GM23338 (cell line): ENCODE measurements around the gene ZNF12. TPM values are rescaled to one million over a fixed set of nuclear protein-coding genes. Genes with fewer than 3 reads are reported as not detected.

Source experiments
- ATAC-seq: fragments of 200-7000 bp; cut with Tn5 transposase; 3 replicates; pipeline ENCODE4 v1.9.1; 2020
- DNase-seq: peaks from one replicate; pipeline ENCODE4 v3.0.0-alpha.2; 2015; ENCODE audit warnings: low spot score
- H2AFZ ChIP-seq: fragments of 200-600 bp; sonication (generic); 2 replicates; pipeline ENCODE4 v1.8.0; 2016; ENCODE audit warnings: antibody characterized with exemption, mild to moderate bottlenecking, moderate library complexity
- H3F3A ChIP-seq: fragments of 200-600 bp; sonication (generic); replicated peaks from 2 replicates; pipeline ENCODE4 v1.8.0; 2017; ENCODE audit warnings: antibody characterized with exemption, mixed run types, low read depth
- H3K27ac ChIP-seq: fragments of 200-600 bp; sonication (generic); 2 replicates; pipeline ENCODE4 v1.6.1; 2016; ENCODE audit warnings: low read depth
- H3K27me3 ChIP-seq: fragments of 200-600 bp; sonication (generic); 2 replicates; pipeline ENCODE4 v1.8.0; 2016; ENCODE audit warnings: mild to moderate bottlenecking, mixed run types, moderate library complexity; ENCODE audit not compliant: insufficient read depth
- H3K36me3 ChIP-seq: fragments of 200-600 bp; sonication (generic); 2 replicates; pipeline ENCODE4 v1.8.0; 2016; ENCODE audit warnings: mild to moderate bottlenecking; ENCODE audit not compliant: insufficient read depth
- H3K4me1 ChIP-seq: fragments of 200-600 bp; sonication (generic); 2 replicates; pipeline ENCODE4 v1.8.0; 2016; ENCODE audit warnings: mild to moderate bottlenecking, moderate library complexity; ENCODE audit not compliant: insufficient read depth
- H3K4me2 ChIP-seq: fragments of 200-600 bp; sonication (generic); 2 replicates; pipeline ENCODE4 v1.7.1; 2017; ENCODE audit warnings: mixed run types
- H3K4me3 ChIP-seq: fragments of 200-600 bp; sonication (generic); 2 replicates; pipeline ENCODE4 v1.6.1; 2016; ENCODE audit warnings: mixed run types
- H3K79me2 ChIP-seq: fragments of 200-600 bp; sonication (generic); replicated peaks from 2 replicates; pipeline ENCODE4 v1.8.0; 2017; ENCODE audit warnings: mild to moderate bottlenecking; ENCODE audit not compliant: insufficient read depth
- H3K9me2 ChIP-seq: fragments of 200-600 bp; sonication (generic); 2 replicates; pipeline ENCODE4 v1.8.0; 2017; ENCODE audit not compliant: insufficient read depth
- H4K20me1 ChIP-seq: fragments of 200-600 bp; sonication (generic); replicated peaks from 2 replicates; pipeline ENCODE4 v1.8.0; 2017; ENCODE audit warnings: mild to moderate bottlenecking; ENCODE audit not compliant: insufficient read depth
- H3K27ac Mint-ChIP-seq: 2 replicates; pipeline ENCODE4 v1.8.0; 2020; ENCODE audit warnings: inconsistent platforms, mild to moderate bottlenecking, moderate library complexity, mixed read lengths
- H3K27me3 Mint-ChIP-seq: 3 replicates; pipeline ENCODE4 v1.8.0; 2022; ENCODE audit warnings: low read depth, mild to moderate bottlenecking, moderate library complexity, mixed read lengths, inconsistent platforms; ENCODE audit not compliant: insufficient read depth, poor library complexity
- H3K36me3 Mint-ChIP-seq: 3 replicates; pipeline ENCODE4 v1.8.0; 2021; ENCODE audit warnings: low read depth, mild to moderate bottlenecking, inconsistent platforms, moderate library complexity, mixed read lengths
- H3K4me1 Mint-ChIP-seq: 3 replicates; pipeline ENCODE4 v1.8.0; 2020; ENCODE audit warnings: mild to moderate bottlenecking, inconsistent platforms, mixed read lengths
- H3K4me3 Mint-ChIP-seq: 3 replicates; pipeline ENCODE4 v1.8.0; 2021; ENCODE audit warnings: moderate library complexity, mild to moderate bottlenecking, inconsistent platforms, mixed read lengths
- H3K9me3 Mint-ChIP-seq: 3 replicates; pipeline ENCODE4 v1.8.0; 2020; ENCODE audit warnings: moderate library complexity, mild to moderate bottlenecking, inconsistent platforms, mixed read lengths
- CREB1 ChIP-seq: fragments of 250-450 bp; sonication (Bioruptor Pico); IDR thresholded peaks from 2 replicates; pipeline ENCODE4 v1.5.0; 2020; ENCODE audit warnings: low read depth, mild to moderate bottlenecking, moderate library complexity
- EZH2 ChIP-seq: fragments of 200-600 bp; sonication (generic); IDR thresholded peaks from one replicate; pipeline ENCODE4 v1.8.0; 2017; ENCODE audit warnings: antibody characterized with exemption, mild to moderate bottlenecking, low read depth; ENCODE audit not compliant: unreplicated experiment
- EZH2phosphoT487 ChIP-seq: fragments of 200-600 bp; sonication (generic); IDR thresholded peaks from one replicate; pipeline ENCODE4 v1.8.1; 2018; ENCODE audit warnings: antibody characterized with exemption; ENCODE audit not compliant: unreplicated experiment
- JUNB ChIP-seq: IDR thresholded peaks from one replicate; pipeline ENCODE4 v1.6.1; 2016; ENCODE audit warnings: antibody characterized with exemption; ENCODE audit not compliant: unreplicated experiment
- NANOG ChIP-seq: IDR thresholded peaks from 2 replicates; pipeline ENCODE4 v1.6.1; 2016; ENCODE audit warnings: antibody characterized with exemption, borderline replicate concordance
- POLR2AphosphoS5 ChIP-seq: IDR thresholded peaks from 2 replicates; pipeline ENCODE4 v1.6.1; 2016; ENCODE audit warnings: antibody characterized with exemption, low read depth
- STAT1 ChIP-seq: IDR thresholded peaks from one replicate; pipeline ENCODE4 v1.6.1; 2016; ENCODE audit warnings: antibody characterized with exemption; ENCODE audit not compliant: unreplicated experiment
- ZNF114 ChIP-seq: fragments of 250-450 bp; sonication (Bioruptor Pico); IDR thresholded peaks from 2 replicates; pipeline ENCODE4 v1.5.0; 2020; ENCODE audit warnings: mild to moderate bottlenecking, moderate library complexity
- ZNF331 ChIP-seq: fragments of 250-450 bp; sonication (Bioruptor Pico); IDR thresholded peaks from 2 replicates; pipeline ENCODE4 v1.5.0; 2020; ENCODE audit warnings: low read depth, mild to moderate bottlenecking, moderate library complexity
- polyA plus RNA-seq: library from polyadenylated mRNA; unstranded; fragments of >200 nt; fragmentation: Nextera tagmentation; extraction: Ambion mirVana; gene quantifications from 2 replicates; pipeline ENCODE4 v1.2.1, GENCODE V29; 2016
- total RNA-seq: library from RNA; depleted of rRNA; stranded (reverse); fragments of >200 nt; shearing (Covaris generic); gene quantifications from 2 replicates; pipeline ENCODE4 v1.2.3, GENCODE V29; 2014
- TF ChIP-seq, protein P1 (sequence below), 2 experiments: fragments of 200-600 bp in 1 of 2; sonication (generic) in 1 of 2; conservative IDR thresholded peaks; 2 replicates each; pipeline versions ENCODE4 v1.5.1 to v1.6.1; 2016 to 2017; ENCODE audit warnings: antibody characterized with exemption in 2 of 2, low read depth in 2 of 2, mild to moderate bottlenecking in 2 of 2, moderate library complexity in 1 of 2
- TF ChIP-seq, protein P2 (sequence below): fragments of 250-450 bp; sonication (Bioruptor Pico); IDR thresholded peaks from 2 replicates; pipeline ENCODE4 v1.5.0; 2020; ENCODE audit warnings: mild to moderate bottlenecking, moderate library complexity
- TF ChIP-seq, protein P3 (sequence below): IDR thresholded peaks from 2 replicates; pipeline ENCODE4 v1.6.1; 2016; ENCODE audit warnings: antibody characterized with exemption
- TF ChIP-seq, protein P4 (sequence below): IDR thresholded peaks from one replicate; pipeline ENCODE4 v1.6.1; 2018; ENCODE audit warnings: antibody characterized with exemption; ENCODE audit not compliant: unreplicated experiment

The ZNF12 gene
- total and polyA plus RNA-seq, 2 experiments from 2014 or later, result 9.6 to 17.8 TPM

DNA sequence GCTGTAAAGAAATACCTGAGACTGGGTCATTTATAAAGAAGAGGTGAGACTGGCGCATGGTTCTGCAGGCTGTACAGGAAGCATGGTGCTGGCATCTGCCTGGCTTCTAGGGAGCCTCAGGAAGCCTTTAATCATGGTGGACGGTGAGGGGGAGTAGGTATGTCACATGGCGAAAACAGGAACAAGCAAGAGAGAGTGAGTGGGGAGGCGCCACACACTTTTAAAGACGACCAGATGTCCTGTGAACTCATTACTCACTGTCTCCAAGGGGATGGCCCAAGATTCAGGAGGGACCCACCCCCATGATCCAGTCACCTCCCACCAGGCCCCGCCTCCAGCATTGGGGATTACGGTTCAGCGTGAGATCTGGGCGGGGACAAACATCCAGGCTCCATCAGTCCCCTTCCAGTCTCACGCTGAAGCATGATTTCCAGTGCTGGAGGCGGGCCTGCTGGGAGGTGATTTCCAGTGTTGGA, 66.5 kb downstream of the ZNF12 start:
- H3K79me2 ChIP-seq, result no peaks in the 10 kb centered on the region
- Mint-ChIP-seq H3K4me1 (peaks cover 18% of the 10 kb centered on the region; the same call in 2 of the 3 replicates), H3K4me3 (peak overlapping the region; percentile 7; the same call in 1 of the 3 replicates), H3K27me3 (peaks cover 27% of the 10 kb centered on the region), H3K36me3 (peaks cover 9% of the 10 kb centered on the region), H3K27ac (peak overlapping the region; percentile 70), H3K9me3 (no peaks in the 10 kb centered on the region)
- no peaks in the 10 kb centered on the region for H3F3A ChIP-seq
- no peak overlapping the region for H3K4me3 ChIP-seq
- H3K4me2 ChIP-seq, result no peak overlapping the region
- TF ChIP-seq, protein P1, sequence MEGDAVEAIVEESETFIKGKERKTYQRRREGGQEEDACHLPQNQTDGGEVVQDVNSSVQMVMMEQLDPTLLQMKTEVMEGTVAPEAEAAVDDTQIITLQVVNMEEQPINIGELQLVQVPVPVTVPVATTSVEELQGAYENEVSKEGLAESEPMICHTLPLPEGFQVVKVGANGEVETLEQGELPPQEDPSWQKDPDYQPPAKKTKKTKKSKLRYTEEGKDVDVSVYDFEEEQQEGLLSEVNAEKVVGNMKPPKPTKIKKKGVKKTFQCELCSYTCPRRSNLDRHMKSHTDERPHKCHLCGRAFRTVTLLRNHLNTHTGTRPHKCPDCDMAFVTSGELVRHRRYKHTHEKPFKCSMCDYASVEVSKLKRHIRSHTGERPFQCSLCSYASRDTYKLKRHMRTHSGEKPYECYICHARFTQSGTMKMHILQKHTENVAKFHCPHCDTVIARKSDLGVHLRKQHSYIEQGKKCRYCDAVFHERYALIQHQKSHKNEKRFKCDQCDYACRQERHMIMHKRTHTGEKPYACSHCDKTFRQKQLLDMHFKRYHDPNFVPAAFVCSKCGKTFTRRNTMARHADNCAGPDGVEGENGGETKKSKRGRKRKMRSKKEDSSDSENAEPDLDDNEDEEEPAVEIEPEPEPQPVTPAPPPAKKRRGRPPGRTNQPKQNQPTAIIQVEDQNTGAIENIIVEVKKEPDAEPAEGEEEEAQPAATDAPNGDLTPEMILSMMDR (conservative IDR thresholded peaks at IDR 0.05; ENCODE audit: low read depth in 2 of 2), result no peak
- TF ChIP-seq JUNB (no peak), STAT1 (no peak), CREB1 (CRISPR knock-in tag) (no peak), NANOG (no peak), EZH2 (no peak), EZH2phosphoT487 (no peak), ZNF331 (CRISPR knock-in tag) (no peak), ZNF114 (no peak), POLR2AphosphoS5 (no peak)
- TF ChIP-seq, protein P2, sequence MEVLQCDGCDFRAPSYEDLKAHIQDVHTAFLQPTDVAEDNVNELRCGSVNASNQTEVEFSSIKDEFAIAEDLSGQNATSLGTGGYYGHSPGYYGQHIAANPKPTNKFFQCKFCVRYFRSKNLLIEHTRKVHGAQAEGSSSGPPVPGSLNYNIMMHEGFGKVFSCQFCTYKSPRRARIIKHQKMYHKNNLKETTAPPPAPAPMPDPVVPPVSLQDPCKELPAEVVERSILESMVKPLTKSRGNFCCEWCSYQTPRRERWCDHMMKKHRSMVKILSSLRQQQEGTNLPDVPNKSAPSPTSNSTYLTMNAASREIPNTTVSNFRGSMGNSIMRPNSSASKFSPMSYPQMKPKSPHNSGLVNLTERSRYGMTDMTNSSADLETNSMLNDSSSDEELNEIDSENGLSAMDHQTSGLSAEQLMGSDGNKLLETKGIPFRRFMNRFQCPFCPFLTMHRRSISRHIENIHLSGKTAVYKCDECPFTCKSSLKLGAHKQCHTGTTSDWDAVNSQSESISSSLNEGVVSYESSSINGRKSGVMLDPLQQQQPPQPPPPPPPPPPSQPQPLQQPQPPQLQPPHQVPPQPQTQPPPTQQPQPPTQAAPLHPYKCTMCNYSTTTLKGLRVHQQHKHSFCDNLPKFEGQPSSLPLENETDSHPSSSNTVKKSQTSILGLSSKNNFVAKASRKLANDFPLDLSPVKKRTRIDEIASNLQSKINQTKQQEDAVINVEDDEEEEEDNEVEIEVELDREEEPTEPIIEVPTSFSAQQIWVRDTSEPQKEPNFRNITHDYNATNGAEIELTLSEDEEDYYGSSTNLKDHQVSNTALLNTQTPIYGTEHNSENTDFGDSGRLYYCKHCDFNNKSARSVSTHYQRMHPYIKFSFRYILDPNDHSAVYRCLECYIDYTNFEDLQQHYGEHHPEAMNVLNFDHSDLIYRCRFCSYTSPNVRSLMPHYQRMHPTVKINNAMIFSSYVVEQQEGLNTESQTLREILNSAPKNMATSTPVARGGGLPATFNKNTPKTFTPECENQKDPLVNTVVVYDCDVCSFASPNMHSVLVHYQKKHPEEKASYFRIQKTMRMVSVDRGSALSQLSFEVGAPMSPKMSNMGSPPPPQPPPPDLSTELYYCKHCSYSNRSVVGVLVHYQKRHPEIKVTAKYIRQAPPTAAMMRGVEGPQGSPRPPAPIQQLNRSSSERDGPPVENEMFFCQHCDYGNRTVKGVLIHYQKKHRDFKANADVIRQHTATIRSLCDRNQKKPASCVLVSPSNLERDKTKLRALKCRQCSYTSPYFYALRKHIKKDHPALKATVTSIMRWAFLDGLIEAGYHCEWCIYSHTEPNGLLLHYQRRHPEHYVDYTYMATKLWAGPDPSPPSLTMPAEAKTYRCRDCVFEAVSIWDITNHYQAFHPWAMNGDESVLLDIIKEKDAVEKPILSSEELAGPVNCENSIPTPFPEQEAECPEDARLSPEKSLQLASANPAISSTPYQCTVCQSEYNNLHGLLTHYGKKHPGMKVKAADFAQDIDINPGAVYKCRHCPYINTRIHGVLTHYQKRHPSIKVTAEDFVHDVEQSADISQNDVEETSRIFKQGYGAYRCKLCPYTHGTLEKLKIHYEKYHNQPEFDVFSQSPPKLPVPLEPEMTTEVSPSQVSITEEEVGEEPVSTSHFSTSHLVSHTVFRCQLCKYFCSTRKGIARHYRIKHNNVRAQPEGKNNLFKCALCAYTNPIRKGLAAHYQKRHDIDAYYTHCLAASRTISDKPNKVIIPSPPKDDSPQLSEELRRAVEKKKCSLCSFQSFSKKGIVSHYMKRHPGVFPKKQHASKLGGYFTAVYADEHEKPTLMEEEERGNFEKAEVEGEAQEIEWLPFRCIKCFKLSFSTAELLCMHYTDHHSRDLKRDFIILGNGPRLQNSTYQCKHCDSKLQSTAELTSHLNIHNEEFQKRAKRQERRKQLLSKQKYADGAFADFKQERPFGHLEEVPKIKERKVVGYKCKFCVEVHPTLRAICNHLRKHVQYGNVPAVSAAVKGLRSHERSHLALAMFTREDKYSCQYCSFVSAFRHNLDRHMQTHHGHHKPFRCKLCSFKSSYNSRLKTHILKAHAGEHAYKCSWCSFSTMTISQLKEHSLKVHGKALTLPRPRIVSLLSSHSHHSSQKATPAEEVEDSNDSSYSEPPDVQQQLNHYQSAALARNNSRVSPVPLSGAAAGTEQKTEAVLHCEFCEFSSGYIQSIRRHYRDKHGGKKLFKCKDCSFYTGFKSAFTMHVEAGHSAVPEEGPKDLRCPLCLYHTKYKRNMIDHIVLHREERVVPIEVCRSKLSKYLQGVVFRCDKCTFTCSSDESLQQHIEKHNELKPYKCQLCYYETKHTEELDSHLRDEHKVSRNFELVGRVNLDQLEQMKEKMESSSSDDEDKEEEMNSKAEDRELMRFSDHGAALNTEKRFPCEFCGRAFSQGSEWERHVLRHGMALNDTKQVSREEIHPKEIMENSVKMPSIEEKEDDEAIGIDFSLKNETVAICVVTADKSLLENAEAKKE (CRISPR knock-in tag), result no peak
- TF ChIP-seq, protein P3, sequence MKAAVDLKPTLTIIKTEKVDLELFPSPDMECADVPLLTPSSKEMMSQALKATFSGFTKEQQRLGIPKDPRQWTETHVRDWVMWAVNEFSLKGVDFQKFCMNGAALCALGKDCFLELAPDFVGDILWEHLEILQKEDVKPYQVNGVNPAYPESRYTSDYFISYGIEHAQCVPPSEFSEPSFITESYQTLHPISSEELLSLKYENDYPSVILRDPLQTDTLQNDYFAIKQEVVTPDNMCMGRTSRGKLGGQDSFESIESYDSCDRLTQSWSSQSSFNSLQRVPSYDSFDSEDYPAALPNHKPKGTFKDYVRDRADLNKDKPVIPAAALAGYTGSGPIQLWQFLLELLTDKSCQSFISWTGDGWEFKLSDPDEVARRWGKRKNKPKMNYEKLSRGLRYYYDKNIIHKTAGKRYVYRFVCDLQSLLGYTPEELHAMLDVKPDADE, result no peak
- TF ChIP-seq, protein P4, sequence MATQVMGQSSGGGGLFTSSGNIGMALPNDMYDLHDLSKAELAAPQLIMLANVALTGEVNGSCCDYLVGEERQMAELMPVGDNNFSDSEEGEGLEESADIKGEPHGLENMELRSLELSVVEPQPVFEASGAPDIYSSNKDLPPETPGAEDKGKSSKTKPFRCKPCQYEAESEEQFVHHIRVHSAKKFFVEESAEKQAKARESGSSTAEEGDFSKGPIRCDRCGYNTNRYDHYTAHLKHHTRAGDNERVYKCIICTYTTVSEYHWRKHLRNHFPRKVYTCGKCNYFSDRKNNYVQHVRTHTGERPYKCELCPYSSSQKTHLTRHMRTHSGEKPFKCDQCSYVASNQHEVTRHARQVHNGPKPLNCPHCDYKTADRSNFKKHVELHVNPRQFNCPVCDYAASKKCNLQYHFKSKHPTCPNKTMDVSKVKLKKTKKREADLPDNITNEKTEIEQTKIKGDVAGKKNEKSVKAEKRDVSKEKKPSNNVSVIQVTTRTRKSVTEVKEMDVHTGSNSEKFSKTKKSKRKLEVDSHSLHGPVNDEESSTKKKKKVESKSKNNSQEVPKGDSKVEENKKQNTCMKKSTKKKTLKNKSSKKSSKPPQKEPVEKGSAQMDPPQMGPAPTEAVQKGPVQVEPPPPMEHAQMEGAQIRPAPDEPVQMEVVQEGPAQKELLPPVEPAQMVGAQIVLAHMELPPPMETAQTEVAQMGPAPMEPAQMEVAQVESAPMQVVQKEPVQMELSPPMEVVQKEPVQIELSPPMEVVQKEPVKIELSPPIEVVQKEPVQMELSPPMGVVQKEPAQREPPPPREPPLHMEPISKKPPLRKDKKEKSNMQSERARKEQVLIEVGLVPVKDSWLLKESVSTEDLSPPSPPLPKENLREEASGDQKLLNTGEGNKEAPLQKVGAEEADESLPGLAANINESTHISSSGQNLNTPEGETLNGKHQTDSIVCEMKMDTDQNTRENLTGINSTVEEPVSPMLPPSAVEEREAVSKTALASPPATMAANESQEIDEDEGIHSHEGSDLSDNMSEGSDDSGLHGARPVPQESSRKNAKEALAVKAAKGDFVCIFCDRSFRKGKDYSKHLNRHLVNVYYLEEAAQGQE, result no peak
- H3K9me2 ChIP-seq, result no peaks in the 10 kb centered on the region
- ATAC-seq, result peak; percentile 84
- no peak overlapping the region for H3K27ac ChIP-seq
- H3K27me3 ChIP-seq, result no peaks in the 10 kb centered on the region
- H3K36me3 ChIP-seq, result no peaks in the 10 kb centered on the region
- no peak overlapping the region for H2AFZ ChIP-seq
- H4K20me1 ChIP-seq, result no peaks in the 10 kb centered on the region; the same call in 1 of the 2 replicates
- DNase-seq, result peak; percentile 88
- no peaks in the 10 kb centered on the region; the same call in 1 of the 2 replicates for H3K4me1 ChIP-seq
